Liver (tissue), 10 donors: ENCODE measurements around the gene CNFN. TPM values are rescaled to one million over a fixed set of nuclear protein-coding genes. Genes with fewer than 3 reads are reported as not detected.
"Not testable (repeated sequence)": the region's sequence is repeated elsewhere in the genome, so short reads cannot be mapped to it uniquely, and the experiment has no call there.

Experiments
- DNase-seq: peaks from one replicate; pipeline ENCODE4 v3.0.0-alpha.2; 2017; ENCODE audit warnings: low spot score
- H3K27ac ChIP-seq, 2 donors: one replicate each; pipeline ENCODE4 v1.7.0; 2013; ENCODE audit warnings: inconsistent platforms in 2 of 2, low read length in 2 of 2, control low read depth in 1 of 2, low read depth in 1 of 2, mild to moderate bottlenecking in 1 of 2
- H3K27me3 ChIP-seq, 4 donors: one replicate each; pipeline versions ENCODE4 v1.6.1 to v1.7.0; 2013; ENCODE audit warnings: low read length in 3 of 4, inconsistent platforms in 1 of 4, mild to moderate bottlenecking in 1 of 4, moderate library complexity in 1 of 4; ENCODE audit not compliant: control insufficient read depth in 4 of 4, insufficient read depth in 4 of 4
- H3K36me3 ChIP-seq, 4 donors: one replicate each; pipeline versions ENCODE4 v1.6.1 to v1.7.0; 2013; ENCODE audit warnings: low read length in 3 of 4, mild to moderate bottlenecking in 3 of 4, low read depth in 1 of 4, moderate library complexity in 1 of 4; ENCODE audit not compliant: control insufficient read depth in 4 of 4, insufficient read depth in 3 of 4
- H3K4me1 ChIP-seq, 4 donors: one replicate each; pipeline versions ENCODE4 v1.6.1 to v1.7.0; 2013; ENCODE audit warnings: low read length in 3 of 4, mild to moderate bottlenecking in 3 of 4, moderate library complexity in 1 of 4; ENCODE audit not compliant: control insufficient read depth in 4 of 4, insufficient read depth in 4 of 4
- H3K4me3 ChIP-seq, 3 donors: one replicate each; pipeline versions ENCODE4 v1.6.1 to v1.7.0; 2013; ENCODE audit warnings: low read length in 3 of 3, control low read depth in 1 of 3, low read depth in 1 of 3, mild to moderate bottlenecking in 1 of 3
- H3K9ac ChIP-seq, 2 donors: one replicate each; pipeline ENCODE4 v1.7.0; 2013; ENCODE audit warnings: low read length in 2 of 2, mild to moderate bottlenecking in 2 of 2, moderate library complexity in 2 of 2, control low read depth in 1 of 2, low read depth in 1 of 2
- H3K9me3 ChIP-seq, 4 donors: one replicate each; pipeline versions ENCODE4 v1.6.1 to v1.7.0; 2013; ENCODE audit warnings: low read length in 3 of 4; ENCODE audit not compliant: control insufficient read depth in 4 of 4
- CTCF ChIP-seq: fragments of 150-350 bp; IDR thresholded peaks from 2 replicates; pipeline ENCODE4 v1.5.1; 2017; ENCODE audit warnings: improper control_type of control experiment, low read depth, low read length; ENCODE audit not compliant: missing input control
- EGR1 ChIP-seq, 2 donors: IDR thresholded peaks; 2 replicates each; pipeline ENCODE4 v1.6.1; 2016 to 2018; ENCODE audit warnings: antibody characterized with exemption in 2 of 2, low read depth in 2 of 2
- FOXA1 ChIP-seq: IDR thresholded peaks from 2 replicates; pipeline ENCODE4 v1.6.1; 2016; ENCODE audit warnings: antibody characterized with exemption
- MAX ChIP-seq: IDR thresholded peaks from 2 replicates; pipeline ENCODE4 v1.6.1; 2016; ENCODE audit warnings: antibody characterized with exemption
- REST ChIP-seq: IDR thresholded peaks from 2 replicates; pipeline ENCODE4 v1.6.1; 2016; ENCODE audit warnings: antibody characterized with exemption, mild to moderate bottlenecking
- YY1 ChIP-seq: IDR thresholded peaks from 2 replicates; pipeline ENCODE4 v1.6.1; 2016; ENCODE audit warnings: antibody characterized with exemption, mild to moderate bottlenecking
- ZBTB33 ChIP-seq: IDR thresholded peaks from 2 replicates; pipeline ENCODE4 v1.6.1; 2016; ENCODE audit warnings: antibody characterized with exemption
- WGBS: extraction: QIAGEN DNeasy Blood & Tissue Kit; methylation state at CpG from one replicate; pipeline ENCODE4 v1.1.7; 2013; 5-methylcytosine and 5-hydroxymethylcytosine counted together
- polyA plus RNA-seq, 2 donors: library from polyadenylated mRNA; stranded (reverse) in 1 of 2; unstranded in 1 of 2; fragments of 200-250 nt in 1 of 2; fragments of >200 nt in 1 of 2; fragmentation: Nextera tagmentation in 1 of 2; extraction: Ambion mirVana in 1 of 2; gene quantifications; one replicate each; pipeline versions ENCODE4 v1.2.1 to v1.2.3, GENCODE V29; 2013 to 2015
- small RNA-seq: library from RNA; depleted of rRNA; stranded (forward); fragments of <200 nt; gene quantifications from one replicate; pipeline ENCODE3, GENCODE V24; 2014
- total RNA-seq, 2 donors: library from RNA; depleted of rRNA; stranded (reverse); fragments of >200 nt; gene quantifications; one replicate each; pipeline ENCODE4 v1.2.3, GENCODE V29; 2014
- donor health status: healthy.
- donor health status: healthy.
- donor health status: healthy.
- donor health status: healthy.
- donor health status: healthy.

CNFN gene
- total and polyA plus RNA-seq, 4 donors, result 0.57 to 1.2 TPM; not detected in 2

- Histone ChIP-seq H3K27ac (no peak overlapping the region), H3K9ac (no peak overlapping the region), H3K27me3 (no peaks in the 10 kb centered on the region), H3K9me3 (no peaks in the 10 kb centered on the region), H3K36me3 (peaks cover 2 to 12% (median 3%) of the 10 kb centered on the region in 4 donors), H3K4me1 (no peaks in the 10 kb centered on the region), H3K4me3 (no peak overlapping the region)
- TF ChIP-seq MAX (no peak), ZBTB33 (no peak), EGR1 (IDR thresholded peaks at IDR 0.05; ENCODE audit: low read depth in 2 of 2) (no peak), REST (no peak), FOXA1 (no peak), YY1 (no peak), CTCF (peak; percentile 3)
- WGBS, result 93% methylated on average over 17 of the region's 17 CpGs
- DNase-seq, result no peak
Observed at GRCh38 chr19:42343344-42344110, 46.6 kb downstream of the CNFN start.

- not testable (repeated sequence) for H3K9ac ChIP-seq, H3K27me3 ChIP-seq, H3K4me3 ChIP-seq, DNase-seq, H3K4me1 ChIP-seq, H3K27ac ChIP-seq, H3K9me3 ChIP-seq
- WGBS, result 97% methylated on average over 4 of the region's 4 CpGs
- peaks cover 4 to 26% (median 9%) of the 10 kb centered on the region in 4 donors for H3K36me3 ChIP-seq
Observed at GRCh38 chr19:42339922-42340321, 50.2 kb downstream of the CNFN start.

- H3K27me3 ChIP-seq, DNase-seq, H3K9ac ChIP-seq, H3K9me3 ChIP-seq, H3K27ac ChIP-seq, H3K4me1 ChIP-seq, H3K4me3 ChIP-seq: not testable (repeated sequence)
- WGBS, result 93% methylated on average over 7 of the region's 7 CpGs
- H3K36me3 ChIP-seq, result peaks cover 4 to 27% (median 11%) of the 10 kb centered on the region in 4 donors
Observed at GRCh38 chr19:42339126-42339860, 50.8 kb downstream of the CNFN start.

Small RNA genes within 50 kb of the gene (small RNA-seq; reads per million reads assigned to genes)
- gene MIR8077, result not detected

Other genes with a start within 250 kb of the CNFN start
- 10 to 100 TPM; 18.7 to 47.1 TPM for gene DEDD2, start 172.6 kb downstream of the CNFN start, total RNA-seq
- gene DEDD2, start 172.6 kb downstream of the CNFN start, polyA plus RNA-seq, result 10 to 100 TPM in 1 of 2 donors, 1 to 10 TPM in 1; 9.6 to 14.0 TPM
- gene ZNF526, start 170.0 kb downstream of the CNFN start, total RNA-seq, result 1 to 10 TPM; 4.9 to 8.8 TPM
- gene ZNF526, start 170.0 kb downstream of the CNFN start, polyA plus RNA-seq, result 1 to 10 TPM; 1.7 to 2.6 TPM
- gene GSK3A, start 147.7 kb downstream of the CNFN start, total RNA-seq, result 10 to 100 TPM; 12.5 to 13.5 TPM
- gene GSK3A, start 147.7 kb downstream of the CNFN start, polyA plus RNA-seq, result 10 to 100 TPM in 1 of 2 donors, 1 to 10 TPM in 1; 5.9 to 23.1 TPM
- gene ERF, start 135.2 kb downstream of the CNFN start, total RNA-seq, result 10 to 100 TPM in 1 of 2 donors, 1 to 10 TPM in 1; 8.7 to 17.1 TPM
- gene ERF, start 135.2 kb downstream of the CNFN start, polyA plus RNA-seq, result 10 to 100 TPM; 10.4 to 21.0 TPM
- 10 to 100 TPM; 14.1 to 21.3 TPM for gene CIC, start 121.0 kb downstream of the CNFN start, total RNA-seq
- gene CIC, start 121.0 kb downstream of the CNFN start, polyA plus RNA-seq, result 10 to 100 TPM in 1 of 2 donors, 1 to 10 TPM in 1; 5.6 to 20.4 TPM
- under 1 TPM in 1 of 2 donors, not detected in 1; 0.42 TPM for gene PRR19, start 88.2 kb downstream of the CNFN start, total RNA-seq
- under 1 TPM; 0.27 to 0.43 TPM for gene PRR19, start 88.2 kb downstream of the CNFN start, polyA plus RNA-seq
- gene PAFAH1B3, start 87.7 kb downstream of the CNFN start, total RNA-seq, result 10 to 100 TPM in 1 of 2 donors, 1 to 10 TPM in 1; 2.7 to 35.8 TPM
- 1 to 10 TPM; 6.4 to 6.7 TPM for gene PAFAH1B3, start 87.7 kb downstream of the CNFN start, polyA plus RNA-seq
- under 1 TPM in 1 of 2 donors, not detected in 1; 0.08 TPM for gene TMEM145, start 77.0 kb downstream of the CNFN start, total RNA-seq
- under 1 TPM in 1 of 2 donors, not detected in 1; 0.02 TPM for gene TMEM145, start 77.0 kb downstream of the CNFN start, polyA plus RNA-seq
- 10 to 100 TPM; 12.1 to 13.7 TPM for gene MEGF8, start 64.7 kb downstream of the CNFN start, total RNA-seq
- gene MEGF8, start 64.7 kb downstream of the CNFN start, polyA plus RNA-seq, result 1 to 10 TPM; 1.2 to 6.7 TPM
- 1 to 10 TPM; 1.5 to 4.7 TPM for gene LIPE, start 37.1 kb upstream of the CNFN start, total RNA-seq
- 1 to 10 TPM in 1 of 2 donors, under 1 TPM in 1; 0.88 to 1.5 TPM for gene LIPE, start 37.1 kb upstream of the CNFN start, polyA plus RNA-seq
- under 1 TPM in 1 of 2 donors, not detected in 1; 0.93 TPM for gene CXCL17, start 52.6 kb upstream of the CNFN start, total RNA-seq
- gene CXCL17, start 52.6 kb upstream of the CNFN start, polyA plus RNA-seq, result under 1 TPM in 1 of 2 donors, not detected in 1; 0.10 TPM
- gene CEACAM1, start 138.2 kb upstream of the CNFN start, total RNA-seq, result 10 to 100 TPM in 1 of 2 donors, 1 to 10 TPM in 1; 8.3 to 19.0 TPM
- gene CEACAM1, start 138.2 kb upstream of the CNFN start, polyA plus RNA-seq, result 10 to 100 TPM; 34.7 to 36.7 TPM
- gene CEACAM8, start 204.6 kb upstream of the CNFN start, total RNA-seq, result 1 to 10 TPM in 1 of 2 donors, not detected in 1; 2.1 TPM
- under 1 TPM; 0.07 to 0.16 TPM for gene CEACAM8, start 204.6 kb upstream of the CNFN start, polyA plus RNA-seq